HuH-7.5 (cell line): ENCODE measurements around the gene ZDHHC5.

ENCODE experiments used
- DNase-seq: peaks from one replicate; pipeline ENCODE4 v3.0.0; 2011; ENCODE audit warnings: low spot score

The ZDHHC5 gene

GRCh38 chr11:57667736-57668433 is at the start of gene ZDHHC5:
TSS of gene ZDHHC5 (plus strand) at chr11:57668114. CDS start at chr11:57673091, 4,977 bp downstream.
- DNase-seq, result peak; percentile 100

- no peak for DNase-seq
Observed at GRCh38 chr11:57618438-57618837, 49.5 kb upstream of the ZDHHC5 start.

GRCh38 chr11:57619331-57619730 is 48.6 kb upstream of the ZDHHC5 start:
- DNase-seq, result no peak

DNA sequence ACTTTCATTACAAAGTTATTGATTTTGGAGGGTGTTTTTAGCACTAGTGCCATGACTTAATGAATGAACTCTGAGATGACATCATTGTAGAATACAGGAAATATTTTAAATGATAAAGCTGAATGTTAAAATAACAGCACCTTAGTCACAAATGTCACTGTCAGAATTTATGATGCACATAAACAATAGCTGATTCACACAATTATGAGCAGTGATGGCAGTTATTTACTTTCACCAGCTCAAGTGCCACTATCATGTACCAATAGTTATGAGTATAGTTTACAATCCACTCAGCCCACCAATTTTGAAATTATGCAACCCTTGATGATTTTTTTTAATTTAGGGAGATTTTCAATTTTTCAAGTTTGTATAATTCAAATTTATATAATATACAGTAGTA is 47.4 kb upstream of the ZDHHC5 start:
- no peak for DNase-seq

DNA sequence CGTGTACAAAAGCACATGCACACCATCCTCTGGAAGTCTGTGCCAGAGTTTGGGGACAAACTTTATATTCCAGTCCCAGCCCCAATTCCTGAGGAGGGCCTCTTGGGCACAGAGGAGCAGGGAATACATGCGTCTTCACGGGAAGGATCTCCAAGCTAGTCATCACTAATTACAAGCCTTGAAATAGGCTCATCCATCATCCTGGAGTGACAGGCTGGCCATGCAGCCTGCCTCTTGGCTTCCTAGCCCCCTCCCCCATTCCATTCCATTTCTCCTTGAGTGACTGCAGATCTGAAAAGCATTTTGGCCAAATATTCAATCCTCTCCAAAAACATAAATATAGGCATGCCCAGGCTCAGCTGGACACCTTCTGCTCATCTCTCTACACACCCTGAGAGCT is 45.7 kb upstream of the ZDHHC5 start:
- no peak for DNase-seq

GRCh38 chr11:57624864-57625263 is 43.0 kb upstream of the ZDHHC5 start:
- DNase-seq, result no peak

DNA sequence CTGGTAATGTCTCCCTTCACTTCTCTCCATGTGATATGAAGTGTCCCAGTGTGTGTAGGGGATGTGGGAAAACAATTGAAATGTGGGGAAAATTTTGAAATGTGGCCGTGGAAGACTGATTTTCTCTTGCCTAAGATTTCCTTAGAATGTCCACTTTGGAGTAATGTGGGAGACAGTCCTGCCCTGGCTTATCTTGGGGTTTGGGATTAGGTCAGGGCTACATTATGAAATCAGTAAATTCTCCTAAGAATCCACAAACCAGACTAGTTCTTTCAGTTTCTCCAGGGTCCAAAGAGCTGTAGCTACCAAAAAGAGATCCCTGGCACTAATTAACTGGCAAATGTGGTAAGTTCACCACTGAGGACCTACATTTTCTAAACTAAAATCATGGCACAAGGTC is 41.0 kb upstream of the ZDHHC5 start:
- DNase-seq, result no peak

DNA sequence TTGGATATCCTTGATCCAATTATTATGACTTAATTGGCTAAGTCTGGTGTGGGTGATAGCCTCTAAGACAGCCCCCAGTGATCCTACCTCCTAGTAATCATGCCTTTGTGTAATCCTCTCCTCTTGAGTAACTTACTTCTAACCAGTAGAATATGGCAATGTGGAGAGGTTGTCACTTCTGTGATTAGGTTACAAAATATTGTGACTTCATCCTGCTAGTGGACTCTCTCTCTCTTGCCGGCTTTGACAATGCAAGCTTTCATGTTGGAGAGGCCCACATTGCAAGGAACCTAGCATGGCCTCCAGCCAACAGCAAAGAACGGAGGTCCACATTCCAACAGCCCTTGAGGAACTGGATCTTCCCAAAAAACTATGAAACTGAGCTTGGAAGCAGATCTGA is 37.7 kb upstream of the ZDHHC5 start:
- DNase-seq, result no peak

GRCh38 chr11:57632116-57632515 is 35.8 kb upstream of the ZDHHC5 start:
- no peak for DNase-seq

- DNase-seq, result no peak
Observed at GRCh38 chr11:57633394-57634070, 34.4 kb upstream of the ZDHHC5 start.

- DNase-seq, result no peak
Observed at GRCh38 chr11:57634311-57634710, 33.6 kb upstream of the ZDHHC5 start.

GRCh38 chr11:57635246-57635645 is 32.7 kb upstream of the ZDHHC5 start:
- no peak for DNase-seq

DNA sequence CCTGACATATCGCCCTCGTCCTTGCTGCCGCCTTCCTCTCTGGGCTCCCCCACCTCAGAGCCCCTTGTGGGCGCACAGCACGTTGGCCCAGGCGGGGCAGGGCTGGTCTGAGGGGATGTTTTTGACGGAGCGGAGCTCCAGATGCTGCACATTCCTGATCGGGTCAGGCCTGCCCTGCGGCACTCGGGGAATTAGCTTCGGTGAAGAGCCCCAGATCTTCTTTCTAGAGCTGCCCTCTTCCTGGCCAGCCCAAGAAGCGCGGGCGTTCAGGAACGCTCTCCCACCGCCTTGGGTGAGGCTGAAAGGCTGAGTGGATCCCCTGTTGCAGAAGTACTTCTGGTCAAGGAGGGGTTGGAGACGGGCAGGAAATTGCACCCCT is 30.3 kb upstream of the ZDHHC5 start:
- no peak for DNase-seq

DNA sequence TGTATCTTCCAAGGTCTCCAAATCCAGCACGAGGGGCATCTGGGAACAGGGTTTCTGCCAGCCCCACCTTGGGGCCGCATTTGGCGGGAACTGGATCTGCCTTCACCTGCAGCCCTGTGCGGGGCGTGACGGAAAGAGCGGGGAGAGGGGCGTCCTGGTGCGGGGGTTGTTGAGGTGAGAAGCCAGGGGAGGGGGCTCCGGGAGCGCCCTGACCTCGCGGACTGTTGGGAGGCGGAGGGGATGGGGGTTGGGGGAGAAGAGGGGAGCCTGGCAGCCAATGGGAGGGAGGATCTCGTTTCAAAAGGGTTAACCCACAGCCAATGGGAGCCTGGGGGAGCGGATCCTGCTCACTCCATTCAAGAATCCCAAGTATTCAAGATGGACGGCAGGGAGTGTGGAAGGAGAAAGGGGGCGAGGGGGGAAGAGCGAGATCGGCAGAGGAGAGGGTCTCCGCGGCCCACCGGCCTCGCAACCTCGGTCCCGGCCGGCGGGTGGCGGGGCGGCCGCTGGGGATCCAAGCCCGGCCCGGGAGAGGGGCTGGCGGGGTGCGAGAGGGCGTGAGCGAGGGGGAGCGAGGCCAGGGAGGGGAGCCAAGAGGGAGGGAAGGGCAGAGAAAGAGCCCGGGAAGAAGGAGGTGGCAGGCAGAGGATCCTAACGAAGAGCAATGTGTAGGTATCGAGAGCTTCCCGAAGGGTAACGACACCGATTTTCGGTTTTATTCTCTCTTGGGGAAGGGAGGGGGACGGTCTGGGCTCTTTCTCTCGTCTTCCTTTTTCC is 29.7 kb upstream of the ZDHHC5 start:
- peak; percentile 98 for DNase-seq

- peak; percentile 83 for DNase-seq
Observed at GRCh38 chr11:57638811-57639320, 29.0 kb upstream of the ZDHHC5 start.

DNA sequence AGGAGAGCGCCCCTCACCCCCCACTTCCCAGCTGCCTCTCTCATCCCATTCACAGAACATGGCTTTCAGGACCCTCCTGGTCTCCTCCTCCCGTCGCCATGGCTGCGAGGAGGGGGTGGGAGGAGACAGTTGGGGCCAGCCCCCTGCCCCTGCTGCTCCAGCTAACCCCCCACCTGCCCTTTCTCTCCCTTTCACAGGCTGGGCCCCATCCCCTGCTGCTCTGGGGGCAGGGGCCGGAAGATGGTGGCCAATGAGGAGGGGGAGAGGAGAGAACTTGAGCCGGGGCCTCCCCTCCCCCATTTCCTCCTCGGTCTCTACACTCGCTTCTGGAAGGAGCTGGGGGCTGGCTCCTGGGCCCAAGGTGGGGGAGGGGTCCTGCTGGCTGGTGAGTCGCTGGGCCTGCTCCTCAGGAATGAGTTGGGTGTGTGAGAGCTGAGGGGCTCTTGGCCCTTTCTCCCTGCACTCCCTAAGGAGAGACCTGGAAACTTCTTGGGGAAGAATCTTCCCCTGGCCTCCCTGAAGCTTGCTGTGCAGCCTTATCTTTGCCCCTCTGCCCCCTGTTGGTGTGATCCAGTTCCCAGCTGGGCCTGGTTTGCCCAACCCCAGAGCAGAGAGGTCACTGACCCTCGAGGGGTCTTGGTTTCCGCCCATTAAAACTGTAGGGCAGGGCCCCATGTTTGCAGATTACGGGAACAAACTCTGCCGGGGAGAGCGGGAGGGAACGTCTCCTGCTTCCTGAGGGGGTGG is 28.4 kb upstream of the ZDHHC5 start:
- peak; percentile 98 for DNase-seq

DNA sequence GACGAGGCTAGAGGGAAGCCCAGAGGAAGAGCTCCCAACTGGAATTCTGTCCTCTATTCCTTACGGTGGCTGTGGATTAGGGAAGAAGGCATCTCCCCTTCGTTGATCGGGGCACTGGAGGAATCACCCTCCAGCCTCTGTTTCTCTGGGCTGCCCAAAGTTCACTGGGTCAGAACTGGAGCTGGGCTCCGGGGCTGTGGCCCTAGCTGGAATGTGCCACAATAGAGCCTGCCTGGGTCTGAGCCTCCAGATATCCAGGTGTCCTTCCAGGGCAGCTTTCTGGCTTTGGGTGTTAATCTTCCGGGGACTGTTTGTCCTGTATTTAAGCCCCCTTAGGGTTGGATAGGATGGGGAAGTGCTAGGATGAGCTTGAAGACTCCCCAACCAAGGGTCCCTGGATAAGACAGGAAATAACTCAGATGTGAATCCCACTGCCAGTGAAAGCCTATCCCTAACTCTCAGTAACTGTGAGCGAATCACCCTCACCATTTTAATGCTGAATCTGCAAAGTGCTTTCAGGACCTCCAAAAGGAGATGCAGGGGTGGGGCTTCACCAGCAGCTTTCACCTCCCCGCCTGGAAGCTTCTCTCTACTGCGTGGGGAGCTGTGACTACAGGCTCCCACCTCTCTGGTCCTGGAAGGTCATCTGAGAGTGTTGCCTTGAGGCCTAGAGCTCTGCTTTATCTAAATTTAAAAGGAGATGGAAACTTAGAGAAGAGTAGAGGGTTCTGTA is 27.7 kb upstream of the ZDHHC5 start:
- peak; percentile 65 for DNase-seq

DNA sequence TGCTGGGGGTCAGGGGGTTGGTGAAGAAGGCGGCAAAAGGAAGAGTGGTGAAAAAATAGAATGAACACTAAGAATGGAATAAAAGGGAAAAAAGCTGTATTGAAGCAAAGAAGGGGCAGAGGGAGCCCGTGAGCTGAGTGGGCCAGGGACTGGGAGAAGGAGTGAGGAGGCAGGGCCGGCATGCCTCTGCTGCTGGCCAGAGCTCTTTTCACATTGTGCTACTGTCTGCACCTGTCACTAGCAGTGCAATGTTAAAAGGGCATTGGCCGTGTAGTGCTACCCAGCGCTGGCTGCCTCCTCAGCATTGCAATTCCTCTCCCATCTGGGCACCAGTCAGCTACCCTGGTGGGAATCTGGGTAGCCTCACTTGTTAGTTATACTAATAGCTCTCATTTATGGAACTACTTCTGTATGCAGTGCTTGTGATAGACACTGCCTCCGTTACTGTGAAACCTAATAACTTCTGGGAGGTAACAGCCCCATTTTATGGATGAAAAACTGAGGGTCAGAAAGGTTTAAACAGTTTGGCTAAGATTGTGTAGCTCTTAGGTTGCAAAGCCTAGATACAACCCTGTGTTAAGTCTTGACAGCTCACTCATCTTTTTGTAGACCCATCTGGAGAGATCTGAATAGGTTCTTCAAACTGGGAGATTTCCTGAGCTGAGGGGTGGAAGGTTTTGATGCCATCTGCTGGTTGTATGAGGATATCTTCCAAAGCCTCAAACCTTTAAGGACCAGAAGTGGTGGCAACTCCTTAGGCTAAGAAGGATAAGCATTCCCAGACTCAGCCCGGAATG is 26.7 kb upstream of the ZDHHC5 start:
- peak; percentile 89 for DNase-seq

DNA sequence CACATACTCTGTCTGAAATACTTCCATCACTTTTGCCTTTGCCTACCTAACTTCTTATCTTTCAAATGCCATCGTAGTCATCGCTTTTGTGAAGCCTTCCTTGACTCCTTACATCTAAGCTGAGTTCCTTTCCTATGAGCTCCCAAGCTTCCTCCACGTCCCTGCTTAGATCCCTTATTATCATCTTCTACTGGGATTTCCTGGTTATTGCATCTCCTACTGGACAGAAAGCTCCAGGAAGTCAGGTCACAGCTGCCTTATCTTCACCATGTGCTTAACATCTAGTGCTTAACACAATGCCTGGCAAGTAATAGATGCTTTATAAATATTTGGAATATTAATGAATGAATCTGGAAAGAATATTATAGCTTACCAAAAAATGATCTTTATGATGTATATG is 24.1 kb upstream of the ZDHHC5 start:
- DNase-seq, result no peak
